DND-41 (cell line): Measurements from ENCODE around the gene MAPRE2.

Experiments
- CTCF ChIP-seq: IDR thresholded peaks from 2 replicates; pipeline ENCODE4 v1.5.1; 2012; ENCODE audit warnings: borderline replicate concordance, low read length, moderate library complexity, mild to moderate bottlenecking; ENCODE audit not compliant: poor library complexity, severe bottlenecking; ENCODE audit errors: extremely low read depth
- EZH2 ChIP-seq: IDR thresholded peaks from 3 replicates; pipeline ENCODE4 v1.6.1; 2012; ENCODE audit warnings: borderline replicate concordance, low read depth, mild to moderate bottlenecking, moderate library complexity, low read length, inconsistent platforms; ENCODE audit not compliant: severe bottlenecking

- TF ChIP-seq CTCF: no peak
- TF ChIP-seq EZH2: no peak
These were observed 90.3 kb downstream of the MAPRE2 start for GRCh38 chr18:35131387-35132020.
